Activated CD4-positive, CD25-positive, alpha-beta regulatory T cell treated with anti-CD3 and anti-CD28 coated beads, Interleukin-2, amount 50 U/mL, for 72 hours (primary cell): ENCODE data around the gene FAM162A.
A peak's percentile ranks its signal among the peaks of the same experiment; 100 is the strongest.
"Not testable (repeated sequence)": the region's sequence is repeated elsewhere in the genome, so short reads cannot be mapped to it uniquely, and the experiment has no call there.

ENCODE experiments used
- DNase-seq: peaks from one replicate; pipeline ENCODE4 v3.0.0; 2021

Gene FAM162A, protein sequence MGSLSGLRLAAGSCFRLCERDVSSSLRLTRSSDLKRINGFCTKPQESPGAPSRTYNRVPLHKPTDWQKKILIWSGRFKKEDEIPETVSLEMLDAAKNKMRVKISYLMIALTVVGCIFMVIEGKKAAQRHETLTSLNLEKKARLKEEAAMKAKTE

DNA sequence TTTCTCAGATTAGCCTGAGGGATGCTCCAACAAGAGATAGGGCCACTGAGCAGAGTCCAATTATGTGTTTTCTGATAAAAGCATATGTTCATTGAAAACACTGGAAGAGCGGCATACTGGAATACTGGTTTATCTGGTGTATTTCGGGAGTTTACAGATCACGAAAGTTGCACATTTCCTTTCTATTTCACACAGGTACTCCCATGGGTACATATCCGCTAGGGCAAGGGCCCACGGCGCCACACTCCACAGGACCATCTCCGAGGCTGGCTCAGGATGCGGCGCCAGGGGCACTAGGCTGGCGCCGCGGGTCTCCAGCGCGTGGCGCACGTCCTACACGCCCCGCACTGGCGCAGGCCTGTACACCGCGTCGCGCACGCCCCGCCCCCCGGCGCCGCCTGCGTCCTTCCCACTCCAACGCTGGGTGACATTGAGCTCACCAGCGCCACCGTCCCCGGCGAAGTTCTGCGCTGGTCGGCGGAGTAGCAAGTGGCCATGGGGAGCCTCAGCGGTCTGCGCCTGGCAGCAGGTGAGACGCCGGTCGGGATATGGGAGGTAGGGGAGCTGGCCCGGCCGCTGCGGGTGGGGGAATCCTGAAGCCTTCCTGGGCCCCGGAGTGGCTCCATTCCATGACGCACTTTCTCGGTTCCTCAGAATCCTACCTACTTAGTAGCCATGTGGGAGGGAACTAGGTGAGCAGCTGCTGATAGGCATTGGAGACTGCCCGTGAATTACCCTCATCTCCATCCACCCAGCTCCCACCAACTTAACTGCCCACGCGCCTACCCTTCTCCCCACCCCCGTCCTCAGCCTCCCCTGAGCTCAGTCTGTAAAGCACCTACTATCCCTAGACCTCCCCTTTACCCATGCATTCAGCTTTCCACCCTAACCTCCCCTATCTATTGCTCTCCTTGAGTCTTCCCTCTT lies at the start of gene FAM162A:
Gene FAM162A, plus strand, starts transcription at position 412 of the 927 bp plus-strand sequence. Its CDS starts 84 bp downstream, at position 496.
- peak; percentile 94 for DNase-seq

DNA sequence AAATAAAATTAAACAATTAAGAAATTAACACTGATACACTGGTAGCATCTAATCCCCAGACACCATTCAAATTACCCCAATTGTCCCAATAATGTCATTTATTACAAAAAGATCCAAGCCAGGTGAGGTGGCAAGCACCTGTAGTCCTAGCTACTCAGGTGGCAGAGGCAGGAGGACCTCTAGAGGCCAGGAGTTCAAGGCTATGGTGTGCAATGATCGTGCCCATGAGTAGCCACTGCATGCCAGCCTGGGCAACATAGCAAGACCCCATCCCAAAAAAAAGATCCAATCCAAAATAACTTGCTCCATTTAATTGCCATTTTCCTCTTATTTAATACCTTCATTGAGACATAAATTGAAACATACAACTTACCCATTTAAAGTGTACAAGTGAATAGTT lies 41.2 kb upstream of the FAM162A start:
- DNase-seq, result no peak

DNA sequence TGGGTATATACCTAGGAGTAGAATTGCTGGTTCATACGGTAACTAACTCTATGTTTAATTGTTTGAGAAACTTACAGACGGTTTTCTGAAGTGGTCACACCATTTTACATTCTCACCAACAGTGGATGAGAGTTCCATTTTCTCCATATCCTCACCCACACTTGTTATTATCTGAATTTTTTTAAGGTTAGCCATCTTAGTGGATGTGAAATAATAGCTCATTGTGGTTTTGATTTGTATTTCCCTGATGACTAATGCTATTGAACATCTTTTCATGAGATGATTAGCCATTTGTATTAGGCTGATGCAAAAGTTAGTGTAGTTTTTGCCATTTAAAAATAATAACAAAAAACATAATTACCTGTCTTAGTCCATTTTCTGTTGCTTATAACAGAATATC lies 40.3 kb upstream of the FAM162A start:
- DNase-seq, result no peak

DNA sequence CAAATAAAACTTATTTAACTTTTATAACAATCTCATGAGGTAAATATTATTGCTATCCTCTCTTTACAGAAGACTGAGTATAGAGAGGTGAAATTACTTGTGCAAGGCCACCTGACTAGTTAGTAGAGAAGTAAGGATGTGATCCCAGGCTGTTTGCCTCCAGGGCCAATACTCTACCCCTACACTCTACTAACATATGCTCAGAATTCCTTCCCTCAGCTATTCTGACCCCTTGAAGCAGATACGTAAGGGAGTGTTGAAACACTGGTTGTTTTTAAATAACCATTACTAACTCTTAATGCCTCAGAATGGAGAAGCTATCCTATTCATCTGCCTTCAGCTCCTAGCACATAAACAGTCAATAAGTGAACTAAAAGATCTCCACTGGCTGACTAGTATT lies 34.8 kb upstream of the FAM162A start:
- no peak for DNase-seq

DNA sequence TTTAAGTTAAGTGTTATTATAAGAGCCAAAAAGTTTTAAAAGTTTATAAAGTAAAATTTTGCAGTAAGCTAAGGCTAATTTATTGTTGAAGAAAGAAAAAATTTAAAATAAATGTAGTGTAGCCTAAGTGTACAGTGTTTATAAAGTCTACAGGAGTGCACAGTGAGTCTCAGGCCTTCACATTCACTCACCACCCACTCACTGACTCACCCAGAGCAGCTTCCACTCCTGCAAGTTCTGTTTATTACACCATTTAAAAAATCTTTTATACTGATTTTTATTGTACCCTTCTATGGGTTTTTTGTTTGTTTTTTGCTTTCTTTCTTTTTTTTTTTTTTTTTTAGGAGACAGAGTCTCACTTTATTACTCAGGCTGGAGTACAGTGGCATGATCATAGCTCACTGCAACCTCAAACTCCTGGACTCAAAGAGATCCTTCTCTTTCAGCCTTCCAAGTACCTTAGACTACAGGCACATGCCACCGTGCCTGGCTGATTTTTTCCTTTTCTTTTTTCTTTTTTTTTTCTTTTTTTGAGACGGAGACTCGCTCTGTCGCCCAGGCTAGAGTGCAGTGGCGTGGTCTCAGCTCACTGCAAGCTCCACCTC lies 33.1 kb upstream of the FAM162A start:
- no peak for DNase-seq

DNA sequence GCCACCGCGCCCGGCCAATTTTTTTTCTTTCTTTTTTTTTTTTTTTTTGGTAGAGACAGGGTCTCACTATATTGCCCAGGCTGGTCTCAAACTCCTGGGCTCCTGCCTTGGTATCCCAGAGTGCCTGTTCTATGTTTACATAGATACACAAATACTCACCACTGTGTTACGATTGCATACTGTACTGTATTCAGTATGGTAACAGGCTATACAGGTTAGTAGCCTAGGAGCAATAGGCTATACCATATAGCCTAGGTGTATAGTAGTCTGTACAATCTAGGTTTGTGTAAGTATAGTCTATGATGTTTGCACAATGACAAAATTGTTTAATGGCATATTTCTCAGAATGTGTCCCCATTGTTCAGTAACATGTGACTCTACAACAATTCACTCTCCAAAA lies 32.4 kb upstream of the FAM162A start:
- DNase-seq, result no peak

DNA sequence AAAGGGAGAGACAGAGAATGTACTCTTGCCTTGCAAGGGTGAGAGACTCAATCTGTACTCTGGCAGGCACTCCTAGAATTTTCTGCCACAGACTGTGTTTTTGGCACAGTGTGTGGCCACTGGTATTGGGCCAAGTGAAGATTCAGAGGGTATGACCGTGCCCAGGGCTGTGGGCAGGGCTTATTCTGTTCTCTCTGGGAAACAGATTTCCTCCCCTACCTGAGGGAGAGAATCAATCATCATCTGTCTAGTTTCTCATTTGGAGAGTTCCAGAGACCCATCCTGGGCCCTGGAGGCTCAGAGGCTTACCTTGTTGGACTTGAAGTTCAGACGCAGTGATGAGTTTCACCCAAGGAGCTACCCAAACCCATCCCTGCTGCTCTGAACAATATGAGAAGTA lies 30.8 kb upstream of the FAM162A start:
- no peak for DNase-seq

DNA sequence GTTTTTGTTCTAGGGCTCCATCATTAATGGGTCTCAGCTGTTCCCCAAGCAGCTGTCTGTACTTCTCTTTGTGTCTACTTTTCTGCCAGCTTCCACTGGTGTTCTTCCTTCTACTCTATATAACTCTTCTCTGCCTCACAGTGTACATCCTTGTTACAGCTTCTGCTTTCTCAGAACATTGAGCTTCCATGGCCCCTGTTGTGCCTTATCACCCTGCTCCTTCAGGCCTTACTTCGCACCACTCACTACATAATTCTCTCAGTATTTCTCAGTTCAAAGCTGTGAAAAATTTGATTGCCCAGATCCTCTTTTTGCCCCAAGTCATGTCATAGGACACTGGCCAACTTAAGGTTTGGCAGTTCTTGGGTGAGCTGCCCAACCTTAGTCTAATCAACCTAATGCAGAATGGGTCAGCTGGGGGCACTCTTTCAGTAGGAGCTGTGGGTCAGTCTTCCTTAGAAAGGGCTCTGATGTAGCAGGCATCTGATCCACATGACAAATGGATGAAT lies 30.0 kb upstream of the FAM162A start:
- DNase-seq, result no peak

DNA sequence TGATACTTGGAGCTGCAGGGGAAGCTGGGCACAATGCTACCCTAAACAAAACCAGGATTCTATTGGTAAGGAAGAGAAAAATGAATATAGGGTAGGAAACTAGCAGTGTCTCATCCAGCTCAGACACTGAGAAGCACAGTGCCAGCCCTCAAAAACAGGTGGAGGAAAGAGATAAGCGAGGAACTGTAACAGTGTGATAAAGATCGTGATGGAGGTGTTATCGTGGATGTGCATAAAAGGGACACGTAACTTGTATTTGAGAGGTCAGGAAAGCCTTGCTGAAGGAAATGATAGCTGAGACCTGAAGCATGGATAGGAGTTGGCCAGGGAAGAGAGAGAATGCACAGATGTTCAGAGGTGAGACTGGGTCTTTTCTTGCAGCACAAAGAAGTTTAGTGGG lies 28.4 kb upstream of the FAM162A start:
- no peak for DNase-seq

DNA sequence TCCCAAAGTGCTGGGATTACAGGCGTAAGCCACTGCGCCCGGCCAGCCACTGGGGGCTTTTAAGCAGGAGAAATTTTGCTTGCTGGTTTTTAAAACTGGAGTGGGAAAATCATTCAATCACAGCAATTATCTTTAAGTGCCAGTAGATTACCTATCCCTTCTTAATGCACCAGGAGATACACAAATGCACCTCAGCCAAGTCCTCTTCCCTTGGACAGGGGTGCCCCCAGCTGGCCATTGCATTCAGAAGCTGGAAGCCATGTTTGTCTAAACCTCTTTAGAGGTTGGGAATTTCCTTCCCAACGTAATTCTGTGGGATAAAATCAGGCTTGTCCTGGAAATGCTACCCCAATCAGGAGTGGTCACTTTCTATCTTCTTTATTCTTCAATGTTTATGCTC lies 27.6 kb upstream of the FAM162A start:
- no peak for DNase-seq

DNA sequence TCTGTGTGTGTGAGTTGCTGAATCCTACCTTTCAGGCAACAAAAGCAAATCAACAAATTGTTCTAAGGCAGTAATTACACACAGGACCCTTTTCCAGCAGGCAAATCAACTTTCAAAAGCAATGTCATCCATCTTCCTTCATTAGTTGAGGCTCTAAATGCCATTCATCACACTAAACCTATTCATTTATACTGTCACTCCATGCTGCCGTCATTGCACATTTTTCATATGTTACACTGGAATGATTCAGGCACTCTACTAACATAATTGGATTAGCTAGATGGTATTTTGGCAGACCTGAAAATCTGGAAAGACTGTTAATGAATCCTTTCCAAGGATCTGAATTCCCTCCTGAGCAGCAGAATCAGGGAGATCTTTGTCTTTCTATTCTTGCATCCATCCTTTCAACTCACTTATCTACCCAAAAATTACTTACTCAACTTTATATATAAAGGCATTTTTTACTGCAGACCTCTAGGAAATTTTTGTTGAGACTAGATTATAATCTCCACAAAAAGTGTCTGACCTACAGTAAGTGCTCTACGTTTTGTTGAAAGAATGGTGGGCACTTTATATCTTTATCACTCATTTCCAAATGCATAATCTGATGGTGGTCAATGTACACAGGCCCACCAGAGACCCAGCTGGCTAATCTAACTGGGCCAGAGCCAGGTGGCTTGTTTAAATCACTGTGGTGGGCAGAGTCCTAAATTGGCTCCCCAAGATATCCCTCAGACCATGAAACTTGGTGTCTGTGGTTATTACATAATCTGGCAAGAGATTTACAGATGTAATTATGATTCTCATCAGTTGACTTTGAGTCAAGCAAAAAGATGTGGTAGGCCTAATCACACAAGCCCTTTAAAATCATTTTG lies 25.9 kb upstream of the FAM162A start:
- no peak for DNase-seq

DNA sequence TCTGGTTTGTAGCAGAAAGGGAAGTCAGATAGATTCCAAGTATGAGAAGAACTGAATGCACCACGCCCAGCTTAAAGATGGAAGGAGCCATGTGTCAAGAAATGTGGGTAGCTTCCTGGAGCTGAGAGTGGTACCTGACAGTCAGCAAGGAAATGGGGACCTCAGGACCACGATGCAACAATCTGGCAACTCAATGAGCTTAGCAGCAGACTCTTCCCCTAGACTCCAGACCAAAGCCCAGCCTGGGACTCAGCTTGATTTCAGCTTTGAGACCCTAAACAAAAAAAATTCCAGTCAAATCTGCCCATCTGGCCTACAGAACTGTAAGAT lies 25.3 kb upstream of the FAM162A start:
- DNase-seq, result no peak

DNA sequence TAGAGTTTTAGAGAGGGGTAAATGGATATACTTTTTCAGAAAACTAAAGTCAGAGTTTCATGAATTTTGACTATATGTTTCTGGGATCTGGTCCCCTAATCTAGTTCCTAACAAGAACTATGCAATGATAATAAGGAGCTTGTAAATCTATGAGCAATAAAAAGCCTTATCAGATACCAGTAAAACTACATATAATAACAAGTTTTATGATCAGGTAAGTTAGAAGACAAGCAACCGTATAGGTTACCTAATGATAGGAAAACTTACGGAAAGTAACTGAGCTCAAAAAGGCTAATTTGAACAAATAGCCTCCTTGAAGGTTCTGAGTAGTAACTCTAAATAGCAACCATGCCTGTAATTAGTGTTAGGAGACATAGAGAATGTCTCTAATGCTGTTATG lies 22.0 kb upstream of the FAM162A start:
- DNase-seq, result no peak

DNA sequence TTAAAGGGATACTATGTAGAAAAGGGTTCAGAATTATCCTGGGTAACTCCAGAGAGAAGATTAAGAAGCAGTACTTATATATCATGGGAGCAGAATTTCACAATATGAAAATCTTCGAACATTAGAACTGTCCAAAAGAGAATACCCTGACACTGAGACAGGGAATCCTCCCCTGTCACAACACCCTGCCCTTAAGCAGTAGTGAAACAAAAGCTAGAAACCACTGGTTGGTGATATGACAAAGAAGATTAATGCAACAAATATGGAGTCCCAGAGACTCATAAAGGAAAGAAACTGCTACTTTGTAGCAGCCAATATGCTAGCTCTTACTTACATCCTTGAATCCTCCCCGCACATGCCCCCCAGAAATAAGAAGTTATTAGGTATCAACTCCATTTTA lies 19.5 kb upstream of the FAM162A start:
- no peak for DNase-seq

DNA sequence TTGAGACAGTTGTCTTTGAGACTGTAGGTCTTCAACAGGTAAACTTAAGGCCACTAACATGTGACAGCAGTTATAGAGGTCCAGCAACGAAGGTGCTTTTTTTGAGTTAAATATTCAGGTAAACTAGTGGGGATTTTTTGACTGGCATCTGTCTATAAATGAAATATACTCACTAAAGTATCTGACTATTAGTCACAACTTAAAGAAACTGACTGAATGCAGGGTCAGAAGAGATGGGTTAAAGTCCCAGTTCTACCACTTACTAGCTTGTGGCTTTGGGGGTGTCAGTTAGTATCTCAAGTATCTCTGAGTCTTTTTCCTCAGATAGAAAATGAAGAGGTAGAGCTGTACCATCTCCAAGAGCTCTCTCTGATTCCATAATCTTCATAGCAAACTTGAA lies 18.9 kb upstream of the FAM162A start:
- DNase-seq, result no peak

DNA sequence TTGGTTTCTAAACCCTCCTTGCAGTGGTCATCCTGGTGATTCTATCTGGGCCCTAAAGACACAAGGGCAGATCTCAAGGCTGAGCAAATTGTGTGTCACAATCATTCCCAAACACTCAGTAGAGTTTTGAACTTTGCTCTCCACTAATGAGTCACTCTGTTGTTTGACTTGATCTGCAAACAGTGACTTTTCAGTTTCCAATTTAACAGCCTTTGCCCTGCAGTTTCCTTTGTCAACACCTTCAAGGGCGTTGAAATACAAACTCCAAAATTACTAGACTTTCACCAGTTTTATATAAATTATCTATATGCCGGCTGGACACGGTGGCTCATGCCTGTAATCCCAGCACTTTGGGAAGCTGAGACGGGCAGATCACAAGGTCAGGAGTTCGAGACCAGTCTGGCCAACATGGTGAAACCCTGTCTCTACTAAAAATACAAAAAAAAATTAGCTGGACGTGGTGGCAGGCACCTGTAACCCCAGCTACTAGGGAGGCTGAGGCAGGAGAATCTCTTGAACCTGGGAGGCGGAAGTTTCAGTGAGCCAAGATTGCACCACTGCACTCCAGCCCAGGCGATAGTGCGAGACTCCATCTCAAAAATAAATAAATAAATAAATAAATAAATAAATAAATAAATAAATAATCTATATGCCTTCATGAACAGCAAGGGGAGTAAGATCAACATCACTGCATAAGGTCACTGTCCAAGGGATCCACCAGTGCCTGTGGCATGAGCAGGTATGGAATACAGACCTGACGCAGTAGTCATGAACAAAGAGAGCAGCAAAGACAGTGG lies 18.2 kb upstream of the FAM162A start:
- not testable (repeated sequence) for DNase-seq

DNA sequence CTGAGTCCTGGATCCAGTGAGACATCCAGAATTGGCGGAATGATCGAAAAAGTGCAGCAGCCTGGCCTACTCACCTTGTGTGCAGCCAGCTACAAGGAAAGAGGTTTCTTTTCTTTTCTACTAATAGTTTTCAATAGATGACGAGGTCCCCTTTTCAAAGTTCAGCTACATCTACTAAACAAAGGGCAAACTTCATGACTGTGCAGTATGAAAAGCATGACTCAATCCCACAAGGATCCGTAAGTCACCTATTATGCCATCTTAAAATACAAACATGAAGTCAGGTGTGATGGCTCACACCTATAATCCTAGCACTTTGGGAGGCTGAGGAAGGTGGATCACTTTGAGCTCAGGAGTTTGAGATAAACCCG lies 17.6 kb upstream of the FAM162A start:
- DNase-seq, result no peak

DNA sequence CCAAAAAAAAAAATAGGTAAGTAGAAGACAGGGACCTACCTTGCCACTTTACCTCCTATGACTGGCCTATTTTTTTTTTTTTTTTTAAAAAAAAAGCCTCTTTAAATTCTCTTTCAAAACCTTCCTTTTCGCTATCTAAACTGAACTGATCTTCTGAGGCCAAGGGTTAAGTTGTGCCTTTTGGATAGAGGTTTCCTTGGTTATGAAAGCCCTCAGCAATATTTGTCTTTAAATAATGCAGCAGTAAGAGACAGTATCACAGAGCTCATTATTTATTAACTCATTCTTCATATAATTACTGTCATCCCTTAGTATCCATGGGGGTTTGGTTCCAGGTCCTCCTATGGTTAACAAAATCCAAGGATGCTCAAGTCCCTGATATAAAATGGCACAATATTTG lies 9.9 kb upstream of the FAM162A start:
- DNase-seq, result no peak

DNA sequence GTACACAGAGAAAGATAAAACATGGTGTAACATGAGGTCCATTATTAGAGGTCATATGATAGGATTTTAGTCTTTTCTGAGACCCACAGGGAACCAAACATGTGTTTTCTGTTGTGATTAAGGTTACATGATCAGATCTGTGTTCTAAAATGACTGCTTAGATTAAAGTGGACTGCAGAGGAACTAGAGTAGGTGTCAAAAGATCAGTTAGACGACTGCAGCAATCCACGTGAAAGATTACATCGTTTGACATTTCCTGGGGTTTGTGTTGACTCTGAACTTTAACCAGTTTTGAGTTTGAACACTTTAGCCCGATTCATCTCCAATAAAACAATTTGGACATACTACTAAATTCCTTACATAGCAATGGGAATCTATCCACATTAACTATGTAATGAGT lies 6.0 kb upstream of the FAM162A start:
- DNase-seq, result no peak

DNA sequence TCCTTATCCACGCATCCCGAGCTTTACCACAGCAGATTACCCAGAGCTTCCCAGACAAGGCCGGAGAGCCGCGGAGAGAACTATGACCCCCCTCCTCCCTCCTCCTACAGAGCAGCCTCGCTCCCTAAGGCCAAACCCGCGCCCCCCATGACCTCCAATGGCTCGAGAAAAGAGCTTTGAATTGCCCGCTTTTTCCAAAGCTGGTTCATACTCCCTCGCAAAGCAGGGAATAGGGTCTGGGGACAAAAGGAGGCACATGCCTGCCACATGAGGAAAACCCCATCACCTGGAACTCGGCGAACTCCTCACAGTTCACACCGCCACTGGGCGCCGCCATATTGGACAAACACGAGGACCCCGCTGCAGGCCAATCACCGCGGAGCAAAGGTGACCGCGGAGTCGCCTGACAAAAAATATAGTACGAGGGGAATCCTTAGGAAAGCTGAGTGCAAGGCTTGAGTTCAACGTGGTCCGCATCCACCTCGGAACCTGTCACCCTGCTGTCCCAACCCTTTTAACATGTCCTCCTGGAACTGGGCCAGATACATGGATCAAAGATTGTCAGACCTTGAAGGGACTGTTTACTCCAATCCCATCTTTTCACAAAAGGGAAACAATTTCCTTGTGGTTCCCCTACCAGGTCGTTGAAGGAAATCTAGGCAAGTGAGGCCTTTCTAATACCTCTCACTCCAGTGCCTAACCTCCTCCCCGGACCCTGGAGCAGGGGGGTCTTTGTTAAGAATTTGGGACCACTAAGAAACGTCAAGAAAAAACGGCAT lies 905 bp upstream of the FAM162A start, which contains the start of gene MIX23:
Gene MIX23, minus strand, starts transcription at position 344 of the 779 bp plus-strand sequence. Its CDS starts 7 bp downstream, at position 337.
- peak; percentile 83 for DNase-seq

DNA sequence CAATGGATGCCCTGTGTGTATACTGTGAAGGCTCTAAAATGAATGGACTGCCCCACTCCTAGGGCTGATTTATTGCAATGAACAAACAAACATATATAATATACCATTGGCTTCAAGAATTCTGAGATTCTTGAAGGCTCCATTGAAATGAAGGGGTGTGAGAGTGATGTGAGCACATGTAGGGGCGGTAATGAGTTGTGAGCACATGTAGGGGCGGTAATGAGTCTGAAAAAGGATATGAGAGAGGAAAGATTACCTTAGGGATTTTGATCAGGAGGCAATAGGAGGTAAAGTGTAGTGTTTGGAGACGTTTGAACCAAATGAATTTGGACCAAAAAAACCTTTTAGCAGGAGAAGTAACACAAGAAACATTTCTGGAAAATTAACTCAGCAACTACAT lies 3.7 kb downstream of the FAM162A start:
- no peak for DNase-seq
